Measurements from ENCODE around the gene DEAF1. TPM values are rescaled to one million over a fixed set of nuclear protein-coding genes. Genes with fewer than 3 reads are reported as not detected.

Gene DEAF1
- total and polyA plus RNA-seq, 2 of the 13 experiments (the other 11 are each of a cell fraction or from before 2014, with no cell fraction given) = 22.3 to 29.6 TPM

DNA sequence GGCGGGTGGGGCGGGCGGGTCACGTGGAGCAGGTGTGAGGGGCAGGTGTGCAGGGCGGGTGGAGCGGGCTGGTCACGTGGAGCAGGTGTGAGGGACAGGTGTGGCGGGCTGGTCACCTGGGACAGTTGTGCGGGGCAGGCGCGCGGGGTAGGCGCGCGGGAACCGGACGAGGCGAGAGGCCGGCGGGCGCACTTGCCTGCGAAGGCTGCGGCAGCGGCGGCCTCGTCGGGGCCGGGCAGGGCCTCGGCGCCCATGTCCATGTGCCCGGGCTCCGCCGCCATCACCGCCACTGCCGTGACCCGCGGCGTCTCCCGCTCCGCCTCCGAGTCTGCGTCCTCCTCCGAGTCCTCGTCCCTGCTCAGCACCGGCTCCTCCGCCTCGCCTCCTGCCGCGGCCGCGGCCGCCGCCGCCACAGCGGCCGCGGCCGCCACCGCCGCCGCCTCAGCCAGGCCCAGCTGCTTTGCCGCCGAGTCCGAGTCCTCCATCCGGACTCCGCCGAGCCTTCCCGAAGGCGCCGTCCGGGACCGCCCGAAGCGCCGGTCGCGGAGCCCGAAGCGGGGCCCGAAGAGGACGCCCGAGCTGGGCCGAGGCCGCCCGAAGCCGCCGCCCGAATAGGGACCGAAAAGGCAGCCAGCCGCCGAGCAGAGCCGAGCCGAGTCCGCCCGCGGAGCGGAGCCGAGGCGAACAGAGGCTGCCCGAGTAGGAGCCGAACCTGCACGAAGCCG lies at the start of gene DEAF1 (continued):
- TF ChIP-seq MED8 (CRISPR knock-in tag; IDR thresholded peaks at IDR 0.05; ENCODE audit: insufficient replicate concordance) = no peak
- no peak for TF ChIP-seq SNAPC4 (CRISPR knock-in tag; IDR thresholded peaks at IDR 0.05)
- TF ChIP-seq, protein P1, sequence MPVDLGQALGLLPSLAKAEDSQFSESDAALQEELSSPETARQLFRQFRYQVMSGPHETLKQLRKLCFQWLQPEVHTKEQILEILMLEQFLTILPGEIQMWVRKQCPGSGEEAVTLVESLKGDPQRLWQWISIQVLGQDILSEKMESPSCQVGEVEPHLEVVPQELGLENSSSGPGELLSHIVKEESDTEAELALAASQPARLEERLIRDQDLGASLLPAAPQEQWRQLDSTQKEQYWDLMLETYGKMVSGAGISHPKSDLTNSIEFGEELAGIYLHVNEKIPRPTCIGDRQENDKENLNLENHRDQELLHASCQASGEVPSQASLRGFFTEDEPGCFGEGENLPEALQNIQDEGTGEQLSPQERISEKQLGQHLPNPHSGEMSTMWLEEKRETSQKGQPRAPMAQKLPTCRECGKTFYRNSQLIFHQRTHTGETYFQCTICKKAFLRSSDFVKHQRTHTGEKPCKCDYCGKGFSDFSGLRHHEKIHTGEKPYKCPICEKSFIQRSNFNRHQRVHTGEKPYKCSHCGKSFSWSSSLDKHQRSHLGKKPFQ (CRISPR knock-in tag; IDR thresholded peaks at IDR 0.05; ENCODE audit: insufficient replicate concordance) = no peak
- no peak for TF ChIP-seq ARID5B (CRISPR knock-in tag; IDR thresholded peaks at IDR 0.05)
- no peak for TF ChIP-seq PHF21A (CRISPR knock-in tag; IDR thresholded peaks at IDR 0.05)
- TF ChIP-seq NKX3-1 (CRISPR knock-in tag; IDR thresholded peaks at IDR 0.05) = no peak
- no peak for TF ChIP-seq SMAD3 (CRISPR knock-in tag; IDR thresholded peaks at IDR 0.05)
- 0 out of 2 replicates have a peak, but pooled peaks have one; percentile 45 for TF ChIP-seq REXO4 (CRISPR knock-in tag; IDR thresholded peaks at IDR 0.05; ENCODE audit: borderline replicate concordance)
- TF ChIP-seq, protein P2, sequence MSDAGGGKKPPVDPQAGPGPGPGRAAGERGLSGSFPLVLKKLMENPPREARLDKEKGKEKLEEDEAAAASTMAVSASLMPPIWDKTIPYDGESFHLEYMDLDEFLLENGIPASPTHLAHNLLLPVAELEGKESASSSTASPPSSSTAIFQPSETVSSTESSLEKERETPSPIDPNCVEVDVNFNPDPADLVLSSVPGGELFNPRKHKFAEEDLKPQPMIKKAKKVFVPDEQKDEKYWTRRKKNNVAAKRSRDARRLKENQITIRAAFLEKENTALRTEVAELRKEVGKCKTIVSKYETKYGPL (CRISPR knock-in tag; IDR thresholded peaks at IDR 0.05) = no peak
- no peak for TF ChIP-seq RCOR2 (CRISPR knock-in tag; IDR thresholded peaks at IDR 0.05)
- no peak for TF ChIP-seq PAWR (CRISPR knock-in tag; IDR thresholded peaks at IDR 0.05; ENCODE audit: borderline replicate concordance)
- TF ChIP-seq ZNF484 (CRISPR knock-in tag; IDR thresholded peaks at IDR 0.05; ENCODE audit: borderline replicate concordance, low read depth) = no peak
- no peak for TF ChIP-seq ZNF839 (CRISPR knock-in tag; IDR thresholded peaks at IDR 0.05; ENCODE audit: borderline replicate concordance)
